WTC11 (cell line): Measurements from ENCODE around the gene GABRR3. TPM values are rescaled to one million over a fixed set of nuclear protein-coding genes. Genes with fewer than 3 reads are reported as not detected.

Source experiments
- ATAC-seq: fragments of 200-7000 bp; cut with Tn5 transposase; 2 replicates; pipeline ENCODE4 v1.10.0; 2021; ENCODE audit warnings: mild to moderate bottlenecking, moderate library complexity
- CTCF ChIA-PET: fragments of 300-600 bp; sonication (Branson Sonifier 250); formaldehyde crosslinking; loops from one replicate; lab custom pipeline; 2021; ENCODE audit warnings: antibody characterized with exemption; lab: Charles Lee
- POLR2A ChIA-PET: fragments of 350-600 bp; sonication (Branson Sonifier 250); formaldehyde crosslinking; loops from one replicate; lab custom pipeline; 2021; ENCODE audit warnings: antibody characterized with exemption; lab: Charles Lee
- DNase-seq: peaks from one replicate; pipeline ENCODE4 v3.0.0; 2021; ENCODE audit warnings: low spot score
- H3K27ac Mint-ChIP-seq: 2 replicates; pipeline ENCODE4 v1.8.0; 2021; ENCODE audit warnings: mixed read lengths
- H3K27me3 Mint-ChIP-seq: 2 replicates; pipeline ENCODE4 v1.8.0; 2021; ENCODE audit warnings: low read depth, mild to moderate bottlenecking, moderate library complexity, mixed read lengths
- H3K36me3 Mint-ChIP-seq: 2 replicates; pipeline ENCODE4 v1.8.0; 2021; ENCODE audit warnings: mixed read lengths
- H3K4me1 Mint-ChIP-seq: 2 replicates; pipeline ENCODE4 v1.8.0; 2022; ENCODE audit warnings: mixed read lengths
- H3K4me3 Mint-ChIP-seq: 2 replicates; pipeline ENCODE4 v1.8.0; 2021; ENCODE audit warnings: mild to moderate bottlenecking, moderate library complexity, mixed read lengths
- H3K9me3 Mint-ChIP-seq: 2 replicates; pipeline ENCODE4 v1.8.0; 2021; ENCODE audit warnings: mixed read lengths
- ATF1 ChIP-seq: sonication (generic); formaldehyde crosslinking; IDR thresholded peaks from 2 replicates; pipeline ENCODE4 v1.8.1; 2023; ENCODE audit warnings: mild to moderate bottlenecking, moderate library complexity, missing genetic modification reagents
- ATF2 ChIP-seq: sonication (generic); formaldehyde crosslinking; IDR thresholded peaks from 2 replicates; pipeline ENCODE4 v1.8.1; 2022; ENCODE audit warnings: low read depth, missing genetic modification reagents, borderline replicate concordance
- CBFB ChIP-seq: sonication (generic); formaldehyde crosslinking; IDR thresholded peaks from 2 replicates; pipeline ENCODE4 v1.8.1; 2022; ENCODE audit warnings: mild to moderate bottlenecking, low read depth, missing genetic modification reagents
- FOXJ3 ChIP-seq: sonication (generic); formaldehyde crosslinking; IDR thresholded peaks from 2 replicates; pipeline ENCODE4 v1.9.0; 2021; ENCODE audit warnings: missing genetic modification reagents, mild to moderate bottlenecking, borderline replicate concordance
- FOXP1 ChIP-seq: sonication (generic); formaldehyde crosslinking; IDR thresholded peaks from 2 replicates; pipeline ENCODE4 v1.8.0; 2022; ENCODE audit warnings: missing genetic modification reagents, mild to moderate bottlenecking, moderate library complexity, borderline replicate concordance
- GABPB1 ChIP-seq: sonication (generic); formaldehyde crosslinking; IDR thresholded peaks from 2 replicates; pipeline ENCODE4 v1.8.1; 2023; ENCODE audit warnings: mild to moderate bottlenecking, missing genetic modification reagents
- GTF2I ChIP-seq: fragments of 250-450 bp; sonication (Bioruptor Pico); conservative IDR thresholded peaks from 2 replicates; pipeline ENCODE4 v1.4.0; 2021; ENCODE audit warnings: mild to moderate bottlenecking
- HMGA2 ChIP-seq: fragments of 250-450 bp; sonication (Bioruptor Pico); IDR thresholded peaks from 2 replicates; pipeline ENCODE4 v1.4.0; 2021; ENCODE audit warnings: mild to moderate bottlenecking, moderate library complexity
- JUN ChIP-seq: sonication (generic); formaldehyde crosslinking; IDR thresholded peaks from 2 replicates; pipeline ENCODE4 v1.8.0; 2023; ENCODE audit warnings: mild to moderate bottlenecking, missing genetic modification reagents
- MAX ChIP-seq: sonication (generic); formaldehyde crosslinking; IDR thresholded peaks from 2 replicates; pipeline ENCODE4 v1.8.0; 2022; ENCODE audit warnings: mild to moderate bottlenecking, missing genetic modification reagents
- NFE2L1 ChIP-seq: sonication (generic); formaldehyde crosslinking; IDR thresholded peaks from 2 replicates; pipeline ENCODE4 v1.8.1; 2023; ENCODE audit warnings: missing genetic modification reagents
- OVOL2 ChIP-seq: fragments of 250-450 bp; sonication (Bioruptor Pico); IDR thresholded peaks from 2 replicates; pipeline ENCODE4 v1.9.0; 2021; ENCODE audit warnings: mild to moderate bottlenecking, borderline replicate concordance
- TEAD1 ChIP-seq: sonication (generic); formaldehyde crosslinking; IDR thresholded peaks from 2 replicates; pipeline ENCODE4 v1.8.0; 2022; ENCODE audit warnings: mild to moderate bottlenecking, missing genetic modification reagents
- ZNF121 ChIP-seq: sonication (generic); formaldehyde crosslinking; IDR thresholded peaks from 2 replicates; pipeline ENCODE4 v1.8.0; 2023; ENCODE audit warnings: missing genetic modification reagents
- ZNF232 ChIP-seq: sonication (generic); formaldehyde crosslinking; IDR thresholded peaks from 2 replicates; pipeline ENCODE4 v1.8.0; 2022; ENCODE audit warnings: mild to moderate bottlenecking, missing genetic modification reagents
- ZNF263 ChIP-seq: sonication (generic); formaldehyde crosslinking; IDR thresholded peaks from 2 replicates; pipeline ENCODE4 v1.8.1; 2022; ENCODE audit warnings: low read depth, mild to moderate bottlenecking, moderate library complexity, missing genetic modification reagents
- ZNF281 ChIP-seq: sonication (generic); formaldehyde crosslinking; IDR thresholded peaks from 2 replicates; pipeline ENCODE4 v1.8.0; 2023; ENCODE audit warnings: mild to moderate bottlenecking, missing genetic modification reagents
- ZNF317 ChIP-seq: sonication (generic); formaldehyde crosslinking; IDR thresholded peaks from 2 replicates; pipeline ENCODE4 v1.8.1; 2023; ENCODE audit warnings: low read depth, mild to moderate bottlenecking, moderate library complexity, missing genetic modification reagents, borderline replicate concordance
- ZNF425 ChIP-seq: fragments of 250-450 bp; sonication (Bioruptor Pico); conservative IDR thresholded peaks from 2 replicates; pipeline ENCODE4 v1.9.0; 2021; ENCODE audit warnings: mild to moderate bottlenecking
- ZNF532 ChIP-seq: fragments of 250-450 bp; sonication (Bioruptor Pico); IDR thresholded peaks from 2 replicates; pipeline ENCODE4 v1.9.0; 2021; ENCODE audit warnings: mild to moderate bottlenecking, borderline replicate concordance
- total RNA-seq: library from RNA; stranded (reverse); gene quantifications from 3 replicates; pipeline ENCODE4 v1.2.3, GENCODE V29; 2021
- TF ChIP-seq, protein P1 (sequence below): sonication (generic); formaldehyde crosslinking; IDR thresholded peaks from 2 replicates; pipeline ENCODE4 v1.8.0; 2022; ENCODE audit warnings: mild to moderate bottlenecking, missing genetic modification reagents
- TF ChIP-seq, protein P2 (sequence below): sonication (generic); formaldehyde crosslinking; IDR thresholded peaks from 2 replicates; pipeline ENCODE4 v1.8.1; 2023; ENCODE audit warnings: mild to moderate bottlenecking, missing genetic modification reagents, moderate library complexity

The GABRR3 gene
- total RNA-seq, 1 experiment from 2014 or later: not detected

DNA sequence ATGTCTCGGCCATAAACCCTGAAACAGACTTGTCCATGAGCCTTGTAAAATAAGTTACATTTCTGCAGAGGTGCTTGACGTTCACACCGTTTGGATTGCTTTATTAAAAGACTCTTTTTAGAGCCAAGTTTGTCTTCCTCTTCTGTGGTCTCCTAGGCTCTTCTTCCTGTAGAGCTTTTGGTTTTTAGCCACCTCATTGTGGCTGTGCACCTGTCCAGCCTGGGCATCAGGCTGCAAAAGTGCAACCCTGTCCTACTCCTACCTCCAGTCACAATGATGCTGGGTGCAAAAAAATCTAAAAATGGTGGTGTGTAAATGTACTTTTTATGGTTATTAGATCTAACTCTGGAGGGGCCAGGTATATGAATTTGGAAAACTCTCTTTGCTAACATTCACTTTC, 60.1 kb downstream of the GABRR3 start (continued):
- TF ChIP-seq, protein P1, sequence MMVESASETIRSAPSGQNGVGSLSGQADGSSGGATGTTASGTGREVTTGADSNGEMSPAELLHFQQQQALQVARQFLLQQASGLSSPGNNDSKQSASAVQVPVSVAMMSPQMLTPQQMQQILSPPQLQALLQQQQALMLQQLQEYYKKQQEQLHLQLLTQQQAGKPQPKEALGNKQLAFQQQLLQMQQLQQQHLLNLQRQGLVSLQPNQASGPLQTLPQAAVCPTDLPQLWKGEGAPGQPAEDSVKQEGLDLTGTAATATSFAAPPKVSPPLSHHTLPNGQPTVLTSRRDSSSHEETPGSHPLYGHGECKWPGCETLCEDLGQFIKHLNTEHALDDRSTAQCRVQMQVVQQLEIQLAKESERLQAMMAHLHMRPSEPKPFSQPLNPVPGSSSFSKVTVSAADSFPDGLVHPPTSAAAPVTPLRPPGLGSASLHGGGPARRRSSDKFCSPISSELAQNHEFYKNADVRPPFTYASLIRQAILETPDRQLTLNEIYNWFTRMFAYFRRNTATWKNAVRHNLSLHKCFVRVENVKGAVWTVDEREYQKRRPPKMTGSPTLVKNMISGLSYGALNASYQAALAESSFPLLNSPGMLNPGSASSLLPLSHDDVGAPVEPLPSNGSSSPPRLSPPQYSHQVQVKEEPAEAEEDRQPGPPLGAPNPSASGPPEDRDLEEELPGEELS (CRISPR knock-in tag): no peak
- TF ChIP-seq ZNF281 (no peak), ZNF425 (no peak), CBFB (CRISPR knock-in tag) (no peak)

- no peak for DNase-seq
- H3K27ac Mint-ChIP-seq: no peak overlapping the region
- no peaks in the 10 kb centered on the region for H3K36me3 Mint-ChIP-seq
- H3K27me3 Mint-ChIP-seq: peaks cover 21% of the 10 kb centered on the region
- no peak for TF ChIP-seq ZNF263 (CRISPR knock-in tag)
- no peak for TF ChIP-seq HMGA2 (CRISPR knock-in tag)
- TF ChIP-seq ATF2 (CRISPR knock-in tag): no peak
- TF ChIP-seq ATF1 (CRISPR knock-in tag): no peak
- TF ChIP-seq FOXJ3: no peak
- no peak for TF ChIP-seq FOXP1 (CRISPR knock-in tag)
- no peak for TF ChIP-seq TEAD1 (CRISPR knock-in tag)
- TF ChIP-seq GABPB1 (CRISPR knock-in tag): no peak
- TF ChIP-seq MAX (CRISPR knock-in tag): no peak
- no peak for TF ChIP-seq ZNF532
- TF ChIP-seq JUN (CRISPR knock-in tag): no peak
- no peak for TF ChIP-seq ZNF121 (CRISPR knock-in tag)
- no peak for TF ChIP-seq OVOL2 (CRISPR knock-in tag)
- TF ChIP-seq, protein P2, sequence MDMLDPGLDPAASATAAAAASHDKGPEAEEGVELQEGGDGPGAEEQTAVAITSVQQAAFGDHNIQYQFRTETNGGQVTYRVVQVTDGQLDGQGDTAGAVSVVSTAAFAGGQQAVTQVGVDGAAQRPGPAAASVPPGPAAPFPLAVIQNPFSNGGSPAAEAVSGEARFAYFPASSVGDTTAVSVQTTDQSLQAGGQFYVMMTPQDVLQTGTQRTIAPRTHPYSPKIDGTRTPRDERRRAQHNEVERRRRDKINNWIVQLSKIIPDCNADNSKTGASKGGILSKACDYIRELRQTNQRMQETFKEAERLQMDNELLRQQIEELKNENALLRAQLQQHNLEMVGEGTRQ (CRISPR knock-in tag): no peak
- TF ChIP-seq GTF2I (CRISPR knock-in tag): no peak
- TF ChIP-seq ZNF317 (CRISPR knock-in tag): no peak
- TF ChIP-seq ZNF232 (CRISPR knock-in tag): no peak
- TF ChIP-seq NFE2L1 (CRISPR knock-in tag): no peak
- H3K9me3 Mint-ChIP-seq: no peaks in the 10 kb centered on the region
- ChIA-PET CTCF (no interaction called here), POLR2A (no interaction called here)
- H3K4me1 Mint-ChIP-seq: peaks cover 26% of the 10 kb centered on the region
- H3K4me3 Mint-ChIP-seq: peak overlapping the region; percentile 54
- no peak for ATAC-seq
Measured at GRCh38 chr3:97972976-97973375, 62.1 kb downstream of the GABRR3 start.
